Loucy (cell line): Measurements from ENCODE around the gene NXPH1.

ENCODE experiments used
- H2AFZ ChIP-seq: fragments of 200-600 bp; sonication (generic); 2 replicates; pipeline ENCODE4 v1.6.0; 2016; ENCODE audit warnings: antibody characterized with exemption, mild to moderate bottlenecking, low read length, moderate library complexity
- H3F3A ChIP-seq: fragments of 200-600 bp; 2 replicates; pipeline ENCODE4 v1.6.0; 2016; ENCODE audit warnings: antibody characterized with exemption, low read depth, mild to moderate bottlenecking
- H3K27me3 ChIP-seq: fragments of 200-600 bp; sonication (generic); 2 replicates; pipeline ENCODE4 v1.6.1; 2014; ENCODE audit warnings: low read length, mild to moderate bottlenecking; ENCODE audit not compliant: insufficient read depth, poor library complexity, severe bottlenecking
- H3K36me3 ChIP-seq: fragments of 200-600 bp; sonication (generic); 2 replicates; pipeline ENCODE4 v1.6.1; 2016; ENCODE audit warnings: low read length; ENCODE audit not compliant: insufficient read depth
- H3K4me1 ChIP-seq: fragments of 200-600 bp; sonication (generic); 2 replicates; pipeline ENCODE4 v1.5.1; 2014; ENCODE audit warnings: low read length, mild to moderate bottlenecking; ENCODE audit not compliant: insufficient read depth, poor library complexity, severe bottlenecking
- H3K4me2 ChIP-seq: fragments of 200-600 bp; sonication (generic); 2 replicates; pipeline ENCODE4 v1.6.0; 2014; ENCODE audit warnings: antibody characterized with exemption, low read length, low read depth, mild to moderate bottlenecking; ENCODE audit not compliant: poor library complexity, severe bottlenecking
- H3K4me3 ChIP-seq: fragments of 200-600 bp; sonication (generic); 2 replicates; pipeline ENCODE4 v1.5.1; 2014; ENCODE audit warnings: low read length, mild to moderate bottlenecking, mixed read lengths; ENCODE audit not compliant: poor library complexity, severe bottlenecking
- H3K79me2 ChIP-seq: fragments of 200-600 bp; sonication (generic); 2 replicates; pipeline ENCODE4 v1.6.1; 2014; ENCODE audit warnings: low read length; ENCODE audit not compliant: insufficient read depth
- H3K9ac ChIP-seq: fragments of 200-600 bp; sonication (generic); 2 replicates; pipeline ENCODE4 v1.6.0; 2014; ENCODE audit warnings: mild to moderate bottlenecking, low read depth, low read length, moderate library complexity; ENCODE audit not compliant: poor library complexity, severe bottlenecking
- H3K9me2 ChIP-seq: fragments of 200-600 bp; sonication (generic); replicated peaks from 2 replicates; pipeline ENCODE4 v1.6.1; 2016; ENCODE audit warnings: low read depth, low read length, mixed read lengths
- H3K9me3 ChIP-seq: fragments of 200-600 bp; sonication (generic); 2 replicates; pipeline ENCODE4 v1.6.1; 2014; ENCODE audit warnings: mild to moderate bottlenecking, antibody characterized with exemption, low read length, low read depth; ENCODE audit not compliant: insufficient read depth
- H4K20me1 ChIP-seq: fragments of 200-600 bp; sonication (generic); 2 replicates; pipeline ENCODE4 v1.6.0; 2014; ENCODE audit warnings: antibody characterized with exemption, low read length, mild to moderate bottlenecking; ENCODE audit not compliant: insufficient read depth, poor library complexity, severe bottlenecking
- CTCF ChIP-seq: fragments of 200-600 bp; sonication (generic); conservative IDR thresholded peaks from 2 replicates; pipeline ENCODE4 v1.5.1; 2014; ENCODE audit warnings: mild to moderate bottlenecking, antibody characterized with exemption, low read length
- EZH2phosphoT487 ChIP-seq: fragments of 200-600 bp; IDR thresholded peaks from 2 replicates; pipeline ENCODE4 v1.6.1; 2018; ENCODE audit warnings: antibody characterized with exemption, mild to moderate bottlenecking, moderate library complexity, borderline replicate concordance

Gene NXPH1

GRCh38 chr7:8516976-8517375, 83.6 kb downstream of the NXPH1 start:
- Histone ChIP-seq H3K27me3 (no peaks in the 10 kb centered on the region), H3K79me2 (no peaks in the 10 kb centered on the region), H3K4me3 (no peak overlapping the region), H3K4me1 (peaks cover 6% of the 10 kb centered on the region), H4K20me1 (no peaks in the 10 kb centered on the region), H3K36me3 (no peaks in the 10 kb centered on the region), H3K9me3 (no peaks in the 10 kb centered on the region), H3K9me2 (no peaks in the 10 kb centered on the region), H3K4me2 (no peak overlapping the region), H2AFZ (no peak overlapping the region), H3K9ac (no peak overlapping the region), H3F3A (no peaks in the 10 kb centered on the region)
- TF ChIP-seq EZH2phosphoT487 (no peak), CTCF (no peak)

GRCh38 chr7:8528311-8528710, 94.9 kb downstream of the NXPH1 start:
- TF ChIP-seq EZH2phosphoT487 (no peak), CTCF (no peak)
- Histone ChIP-seq H3K9me3 (no peaks in the 10 kb centered on the region; the same call in 1 of the 2 replicates), H3K4me2 (no peak overlapping the region), H3K79me2 (no peaks in the 10 kb centered on the region), H4K20me1 (no peaks in the 10 kb centered on the region), H3F3A (no peaks in the 10 kb centered on the region), H2AFZ (no peak overlapping the region), H3K4me3 (no peak overlapping the region), H3K36me3 (no peaks in the 10 kb centered on the region), H3K9ac (no peak overlapping the region), H3K27me3 (no peaks in the 10 kb centered on the region), H3K4me1 (no peaks in the 10 kb centered on the region), H3K9me2 (no peaks in the 10 kb centered on the region)

GRCh38 chr7:8531991-8532515, 98.6 kb downstream of the NXPH1 start:
- Histone ChIP-seq H3K4me1 (no peaks in the 10 kb centered on the region), H3F3A (no peaks in the 10 kb centered on the region), H3K27me3 (no peaks in the 10 kb centered on the region), H3K9ac (no peak overlapping the region), H3K4me3 (no peak overlapping the region), H3K79me2 (no peaks in the 10 kb centered on the region), H3K36me3 (no peaks in the 10 kb centered on the region), H2AFZ (no peak overlapping the region), H4K20me1 (no peaks in the 10 kb centered on the region), H3K4me2 (no peak overlapping the region), H3K9me2 (no peaks in the 10 kb centered on the region), H3K9me3 (no peaks in the 10 kb centered on the region)
- TF ChIP-seq EZH2phosphoT487 (no peak), CTCF (no peak)
